Measurements from ENCODE around the gene EIF2B2. TPM values are rescaled to one million over a fixed set of nuclear protein-coding genes. Genes with fewer than 3 reads are reported as not detected.
A peak's percentile ranks its signal among the peaks of the same experiment; 100 is the strongest.

EIF2B2 gene
- total RNA-seq, 4 donors from 2014 or later = 37.0 to 45.6 (median 37.9) TPM

- no peak overlapping the region for H3K4me3 ChIP-seq (ENCODE audit: low read depth, poor library complexity, severe bottlenecking)
- WGBS, 2 donors = 74 to 75% methylated on average over 4 of the region's 4 CpGs
- no peak for DNase-seq (ENCODE audit: low spot score in 2 of 2)
- intact Hi-C loops (cut with DNase I; ENCODE audit: low total_unique reads) = no loop called here
- TF ChIP-seq CTCF (IDR thresholded peaks at IDR 0.05) = no peak
- TF ChIP-seq POLR2A (IDR thresholded peaks at IDR 0.05) = no peak
Observed at GRCh38 chr14:74982661-74983060, 20.1 kb upstream of the EIF2B2 start.

- intact Hi-C loops (cut with DNase I; ENCODE audit: low total_unique reads) = no loop called here
- 33 to 57% methylated on average over 1 of the region's 1 CpG for WGBS, 2 donors
Observed at GRCh38 chr14:74983343-74983742, 19.4 kb upstream of the EIF2B2 start.

GRCh38 chr14:74984236-74985027, 18.3 kb upstream of the EIF2B2 start:
- 80% methylated on average over 15 to 16 of the region's 16 CpGs for WGBS, 2 donors
- peak in 1 of 2 donors; percentile 81 for DNase-seq (ENCODE audit: low spot score in 2 of 2)
- TF ChIP-seq CTCF (IDR thresholded peaks at IDR 0.05) (no peak), POLR2A (IDR thresholded peaks at IDR 0.05) (no peak)
- H3K4me3 ChIP-seq (ENCODE audit: low read depth, poor library complexity, severe bottlenecking) = no peak overlapping the region
- intact Hi-C loops (cut with DNase I; ENCODE audit: low total_unique reads) = no loop called here

More at GRCh38 chr14:74983343-74983742, 19.4 kb upstream of the EIF2B2 start:
- no peak overlapping the region for H3K4me3 ChIP-seq (ENCODE audit: low read depth, poor library complexity, severe bottlenecking)
- no peak for DNase-seq (ENCODE audit: low spot score in 2 of 2)
- no peak for TF ChIP-seq POLR2A (IDR thresholded peaks at IDR 0.05)
- TF ChIP-seq CTCF (IDR thresholded peaks at IDR 0.05) = no peak

- 77 to 88% methylated on average over 6 to 7 of the region's 10 CpGs for WGBS, 2 donors
- H3K4me3 ChIP-seq (ENCODE audit: low read depth, poor library complexity, severe bottlenecking) = no peak overlapping the region
- intact Hi-C loops (cut with DNase I; ENCODE audit: low total_unique reads) = no loop called here
- no peak for DNase-seq (ENCODE audit: low spot score in 2 of 2)
- TF ChIP-seq CTCF (IDR thresholded peaks at IDR 0.05) = no peak
- no peak for TF ChIP-seq POLR2A (IDR thresholded peaks at IDR 0.05)
Observed at GRCh38 chr14:74985028-74985310, 17.8 kb upstream of the EIF2B2 start.

GRCh38 chr14:74985806-74986205, 16.9 kb upstream of the EIF2B2 start:
- intact Hi-C loops (cut with DNase I; ENCODE audit: low total_unique reads) = no loop called here
- 88 to 94% methylated on average over 6 of the region's 6 CpGs for WGBS, 2 donors
- TF ChIP-seq POLR2A (IDR thresholded peaks at IDR 0.05) (no peak), CTCF (IDR thresholded peaks at IDR 0.05) (no peak)
- peak in 1 of 2 donors; percentile 76 for DNase-seq (ENCODE audit: low spot score in 2 of 2)
- no peak overlapping the region for H3K4me3 ChIP-seq (ENCODE audit: low read depth, poor library complexity, severe bottlenecking)

- intact Hi-C loops (cut with DNase I; ENCODE audit: low total_unique reads) = no loop called here
- WGBS, 2 donors = 68 to 69% methylated on average over 4 of the region's 4 CpGs
- H3K4me3 ChIP-seq (ENCODE audit: low read depth, poor library complexity, severe bottlenecking) = no peak overlapping the region
- TF ChIP-seq CTCF (IDR thresholded peaks at IDR 0.05) (no peak), POLR2A (IDR thresholded peaks at IDR 0.05) (no peak)
- peak in 1 of 2 donors; percentile 57 for DNase-seq (ENCODE audit: low spot score in 2 of 2)
Observed at GRCh38 chr14:74988131-74988530, 14.6 kb upstream of the EIF2B2 start.

Measured in lower leg skin (tissue), 4 donors.